Activated CD4-positive, alpha-beta T cell treated with anti-CD3 and anti-CD28 coated beads, Interleukin-2, Interleukin-4, amounts not matched to agents 100 ng/mL and 50 ng/mL, durations not matched to agents 16 hours and 8 hours (primary cell): Measurements from ENCODE around the gene CPED1.
"Not testable (repeated sequence)": the region's sequence is repeated elsewhere in the genome, so short reads cannot be mapped to it uniquely, and the experiment has no call there.

Experiments
- DNase-seq: peaks from one replicate; pipeline ENCODE4 v3.0.0-alpha.2; 2020; ENCODE audit warnings: low spot score

CPED1 gene

GRCh38 chr7:120996988-120997345, 8.5 kb downstream of the CPED1 start:
- no peak for DNase-seq

- no peak for DNase-seq
Observed at GRCh38 chr7:120997882-120998474, 9.5 kb downstream of the CPED1 start.

- no peak for DNase-seq
Observed at GRCh38 chr7:120998520-120998919, 10.0 kb downstream of the CPED1 start.

GRCh38 chr7:120998996-120999565, 10.6 kb downstream of the CPED1 start:
- no peak for DNase-seq

- DNase-seq, result no peak
Observed at GRCh38 chr7:121000081-121000983, 11.8 kb downstream of the CPED1 start.

- DNase-seq, result no peak
Observed at GRCh38 chr7:121001234-121001906, 12.9 kb downstream of the CPED1 start.

- DNase-seq, result no peak
Observed at GRCh38 chr7:121002048-121002756, 13.7 kb downstream of the CPED1 start.

- DNase-seq, result no peak
Observed at GRCh38 chr7:121002757-121003200, 14.3 kb downstream of the CPED1 start.

GRCh38 chr7:121003986-121004685, 15.6 kb downstream of the CPED1 start:
- no peak for DNase-seq

GRCh38 chr7:121005058-121005457, 16.5 kb downstream of the CPED1 start:
- DNase-seq, result not testable (repeated sequence)

- DNase-seq, result no peak
Observed at GRCh38 chr7:121005996-121006584, 17.6 kb downstream of the CPED1 start.

GRCh38 chr7:121006711-121007315, 18.3 kb downstream of the CPED1 start:
- DNase-seq, result no peak

GRCh38 chr7:121008816-121009215, 20.3 kb downstream of the CPED1 start:
- no peak for DNase-seq

- no peak for DNase-seq
Observed at GRCh38 chr7:121011401-121011800, 22.9 kb downstream of the CPED1 start.

GRCh38 chr7:121012170-121012874, 23.8 kb downstream of the CPED1 start:
- DNase-seq, result no peak

GRCh38 chr7:121012919-121013318, 24.4 kb downstream of the CPED1 start:
- DNase-seq, result no peak

GRCh38 chr7:121015560-121015959, 27.0 kb downstream of the CPED1 start:
- no peak for DNase-seq

GRCh38 chr7:121016966-121017365, 28.5 kb downstream of the CPED1 start:
- no peak for DNase-seq

- no peak for DNase-seq
Observed at GRCh38 chr7:121017586-121017985, 29.1 kb downstream of the CPED1 start.

- no peak for DNase-seq
Observed at GRCh38 chr7:121019018-121019417, 30.5 kb downstream of the CPED1 start.
